Measurements from ENCODE around the gene ZNF273.
"Not testable (repeated sequence)": the region's sequence is repeated elsewhere in the genome, so short reads cannot be mapped to it uniquely, and the experiment has no call there.

Gene ZNF273

DNA sequence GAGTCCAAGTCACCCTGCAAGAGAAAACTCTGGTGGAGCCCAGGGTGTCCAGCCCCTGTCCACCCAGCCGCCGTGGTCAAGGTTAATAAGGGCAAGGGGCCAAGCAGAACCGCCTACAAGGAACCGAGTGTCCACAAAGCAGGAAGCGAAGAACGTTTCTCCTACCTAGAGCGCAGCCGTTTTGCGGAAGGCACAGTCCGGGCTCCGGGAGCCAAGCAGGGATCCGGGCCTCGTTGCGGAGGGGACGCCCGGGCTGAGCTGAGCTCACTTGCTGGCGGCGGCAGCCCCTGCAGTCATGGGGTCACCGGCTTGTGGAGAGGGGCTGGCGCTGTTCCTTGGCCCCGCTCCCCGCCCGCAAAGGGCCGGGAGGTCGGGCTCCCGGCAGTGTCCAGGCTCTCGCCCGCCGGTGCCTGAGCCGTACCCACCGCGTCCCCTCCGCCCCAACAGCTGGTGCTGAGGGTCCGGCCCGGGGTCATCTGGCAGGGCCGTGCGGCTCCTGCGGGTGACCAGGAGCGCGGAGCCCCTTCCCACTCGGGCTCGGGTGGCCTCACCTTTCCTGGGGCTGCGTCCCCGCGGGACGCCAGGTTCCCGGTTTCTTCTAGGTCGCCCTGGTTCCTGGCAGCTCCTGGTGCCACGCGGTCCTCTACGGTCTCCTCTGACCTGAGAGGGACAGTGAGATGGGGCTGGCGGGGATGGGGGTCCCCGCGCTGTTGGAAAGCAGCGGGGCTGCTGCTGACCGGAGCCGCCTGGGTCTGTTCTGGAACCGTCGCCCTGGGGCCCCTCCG is 14.0 kb upstream of the ZNF273 start:
- DNase-seq (ENCODE audit: low spot score): no peak

DNA sequence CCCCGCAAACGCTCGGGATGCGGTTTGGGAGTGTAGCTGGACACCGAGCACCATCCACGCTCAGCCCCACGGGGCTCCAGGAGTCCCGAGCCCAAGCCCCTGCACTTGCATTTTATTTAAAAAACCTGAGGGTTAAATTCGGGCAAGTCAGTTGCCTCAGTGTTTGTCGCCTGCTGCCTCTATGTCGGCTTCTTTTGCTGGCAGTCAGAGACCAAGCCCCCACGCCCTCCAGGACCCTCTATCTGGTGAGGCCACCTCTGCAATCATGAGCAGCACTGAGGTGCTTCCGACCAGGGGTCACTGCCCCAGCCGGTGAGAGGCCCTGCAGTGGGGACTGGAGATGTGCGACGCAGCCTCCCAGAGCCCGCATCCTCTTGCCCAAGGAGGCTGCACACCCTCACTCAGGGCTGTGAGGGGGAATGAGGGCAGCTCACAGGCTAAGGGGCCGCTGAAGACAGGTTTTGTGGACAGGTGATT is 13.3 kb upstream of the ZNF273 start:
- no peak for DNase-seq (ENCODE audit: low spot score)

GRCh38 chr7:64890273-64890672 is 12.8 kb upstream of the ZNF273 start:
- DNase-seq (ENCODE audit: low spot score): not testable (repeated sequence)

DNA sequence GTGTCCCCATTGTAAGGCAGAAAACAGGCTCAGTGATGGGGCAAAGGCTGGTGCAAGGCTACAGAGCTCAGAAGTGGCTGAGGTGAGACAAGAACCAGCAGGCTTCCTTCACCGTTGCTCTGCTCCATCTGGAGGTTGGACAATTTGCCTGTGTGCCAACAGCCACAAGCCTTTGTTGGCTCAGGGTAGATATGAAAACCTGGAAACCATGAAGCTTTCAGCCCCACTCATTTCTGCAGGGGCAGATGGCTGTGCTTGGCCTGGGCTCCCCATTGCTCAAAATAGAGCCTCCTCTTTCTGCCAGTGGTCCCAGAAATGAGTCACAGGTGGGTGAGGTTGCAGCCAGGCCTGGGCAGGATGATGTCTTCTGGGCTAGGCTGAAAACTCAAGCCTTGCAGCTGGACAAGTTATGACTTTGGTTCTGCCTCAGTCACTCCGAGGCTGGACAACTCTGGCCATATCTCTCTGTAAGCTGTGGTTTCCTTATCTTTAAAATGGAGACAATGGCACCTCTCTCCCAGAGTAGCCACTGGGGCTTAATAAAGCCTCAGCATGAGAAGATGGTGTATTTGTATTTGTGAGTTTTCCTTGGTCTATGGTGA is 12.2 kb upstream of the ZNF273 start:
- peak; percentile 5 for DNase-seq (ENCODE audit: low spot score)

DNA sequence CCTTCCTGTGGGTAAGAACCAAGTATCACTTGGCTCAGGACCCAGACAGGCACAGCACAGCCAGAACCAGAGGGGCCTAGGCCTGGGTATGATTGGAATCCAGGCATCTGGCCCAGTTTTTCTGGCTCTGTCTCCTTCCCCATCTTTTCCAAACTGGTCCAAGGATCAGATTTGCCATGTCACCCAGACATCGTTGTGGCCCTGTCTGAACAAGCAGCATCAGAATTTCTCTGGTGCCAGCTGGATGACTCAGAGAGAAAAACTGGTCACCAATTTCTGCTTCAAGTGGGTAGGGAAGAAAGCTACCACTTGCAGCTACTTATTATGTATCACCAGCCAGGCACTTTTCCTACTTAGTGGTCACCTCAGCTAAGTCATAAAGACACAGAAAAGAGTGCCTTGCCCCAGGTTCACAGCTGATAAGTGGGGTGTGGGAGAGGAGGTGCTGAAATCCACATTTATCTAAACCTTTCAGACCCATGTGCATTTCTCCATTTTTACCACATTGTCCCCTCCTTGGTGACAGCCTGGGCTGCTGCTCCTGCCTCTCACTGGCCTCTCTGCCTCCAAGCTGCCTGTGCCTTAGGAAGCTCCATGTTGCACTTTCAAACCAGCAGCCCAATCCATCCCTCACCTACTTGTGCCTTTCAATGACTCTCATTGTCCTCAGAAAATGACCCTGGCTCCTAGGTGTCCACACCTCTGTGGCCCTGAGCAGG is 11.6 kb upstream of the ZNF273 start:
- peak; percentile 5 for DNase-seq (ENCODE audit: low spot score)

GRCh38 chr7:64892116-64892515 is 11.0 kb upstream of the ZNF273 start:
- DNase-seq (ENCODE audit: low spot score): peak; percentile 2

GRCh38 chr7:64892666-64893309 is 10.3 kb upstream of the ZNF273 start:
- no peak for DNase-seq (ENCODE audit: low spot score)

DNA sequence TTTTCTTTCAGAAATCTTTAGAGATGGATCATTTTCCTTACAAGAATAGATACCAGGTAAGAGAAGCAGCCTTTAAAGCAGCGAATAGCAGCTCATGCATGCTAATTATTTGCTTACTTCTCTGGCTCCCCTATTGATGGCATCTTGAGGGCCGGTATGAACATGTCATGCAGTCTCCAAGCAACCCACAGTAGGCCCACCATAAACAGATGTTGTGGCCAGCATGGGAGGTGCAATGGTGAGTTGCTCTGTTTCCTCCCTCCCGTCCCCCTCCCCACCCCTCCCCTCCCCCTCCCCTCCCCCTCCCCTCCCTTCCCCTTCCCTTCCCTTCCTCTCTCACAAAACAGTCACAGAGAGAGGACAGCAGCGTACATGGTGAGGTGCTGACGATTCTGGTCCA is 9.7 kb upstream of the ZNF273 start:
- DNase-seq (ENCODE audit: low spot score): no peak

- not testable (repeated sequence) for DNase-seq (ENCODE audit: low spot score)
Measured at GRCh38 chr7:64902461-64902805, 640 bp upstream of the ZNF273 start.

- DNase-seq (ENCODE audit: low spot score): no peak
Measured at GRCh38 chr7:64904008-64904407, 935 bp downstream of the ZNF273 start.

DNA sequence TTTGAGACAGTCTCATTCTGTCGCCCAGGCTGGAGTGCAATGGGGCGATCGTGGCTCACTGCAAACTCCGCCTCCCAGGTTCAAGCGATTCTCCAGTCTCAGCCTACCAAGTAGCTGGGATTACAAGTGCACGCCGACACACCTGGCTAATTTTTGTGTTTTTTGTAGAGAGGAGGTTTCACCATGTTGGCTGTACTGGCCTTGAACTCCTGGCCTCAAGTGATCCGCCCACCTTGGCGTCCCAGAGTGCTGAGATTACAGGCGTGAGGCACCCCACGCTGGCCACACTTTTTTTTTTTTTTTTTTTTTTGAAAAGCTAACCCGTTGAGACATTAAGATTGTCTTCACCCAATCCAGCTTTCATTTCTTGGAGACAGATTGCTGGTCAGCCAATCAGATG is 2.1 kb downstream of the ZNF273 start:
- no peak for DNase-seq (ENCODE audit: low spot score)

DNA sequence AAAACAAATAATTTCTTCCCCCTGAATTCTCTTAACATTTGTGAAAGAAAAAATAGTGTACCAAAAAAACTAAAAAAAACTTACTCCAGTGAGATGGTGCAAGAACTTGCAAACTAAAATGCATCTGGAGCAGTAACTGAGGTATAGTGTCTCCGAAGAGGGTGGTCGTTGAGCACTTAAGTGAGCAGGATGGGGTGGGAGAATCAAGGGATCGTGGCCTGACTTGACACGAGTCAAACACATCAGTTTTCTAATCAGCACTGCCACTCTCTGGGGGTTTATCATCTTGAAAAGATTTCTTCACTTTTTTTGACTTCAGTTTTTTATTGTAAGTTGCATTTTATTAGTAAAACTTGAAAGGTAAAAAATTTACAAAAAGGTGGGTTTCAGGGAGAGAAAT is 2.5 kb downstream of the ZNF273 start:
- DNase-seq (ENCODE audit: low spot score): no peak

- peak; percentile 39 for DNase-seq (ENCODE audit: low spot score)
Measured at GRCh38 chr7:64907641-64908326, 4.7 kb downstream of the ZNF273 start.

GRCh38 chr7:64908358-64908757 is 5.3 kb downstream of the ZNF273 start:
- no peak for DNase-seq (ENCODE audit: low spot score)

DNA sequence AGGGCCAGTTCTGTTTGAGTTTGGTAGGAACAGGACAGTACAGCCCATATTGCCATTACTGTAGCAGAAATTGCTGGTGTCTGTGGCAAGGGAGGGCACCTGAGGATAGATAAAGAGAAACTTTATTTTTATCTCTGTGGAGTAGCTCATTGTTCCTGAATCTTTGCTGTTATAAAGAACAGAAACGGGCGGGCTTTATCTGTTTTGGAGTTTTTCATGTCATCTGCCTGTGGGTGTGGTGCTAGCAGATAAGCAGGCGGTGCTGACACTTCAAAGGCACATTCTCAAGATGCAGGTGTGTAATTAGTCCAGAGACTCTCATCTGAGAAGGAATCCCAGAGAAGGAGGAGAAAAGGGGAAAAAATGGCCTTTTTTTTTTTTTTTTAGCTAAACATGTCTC is 11.5 kb downstream of the ZNF273 start:
- DNase-seq (ENCODE audit: low spot score): no peak

GRCh38 chr7:64915301-64915700 is 12.2 kb downstream of the ZNF273 start:
- not testable (repeated sequence) for DNase-seq (ENCODE audit: low spot score)

- not testable (repeated sequence) for DNase-seq (ENCODE audit: low spot score)
Measured at GRCh38 chr7:64928252-64929187, 25.4 kb downstream of the ZNF273 start.

GRCh38 chr7:64934478-64934877 is 31.4 kb downstream of the ZNF273 start:
- no peak for DNase-seq (ENCODE audit: low spot score)

GRCh38 chr7:64938540-64938939 is 35.5 kb downstream of the ZNF273 start:
- no peak for DNase-seq (ENCODE audit: low spot score)

DNA sequence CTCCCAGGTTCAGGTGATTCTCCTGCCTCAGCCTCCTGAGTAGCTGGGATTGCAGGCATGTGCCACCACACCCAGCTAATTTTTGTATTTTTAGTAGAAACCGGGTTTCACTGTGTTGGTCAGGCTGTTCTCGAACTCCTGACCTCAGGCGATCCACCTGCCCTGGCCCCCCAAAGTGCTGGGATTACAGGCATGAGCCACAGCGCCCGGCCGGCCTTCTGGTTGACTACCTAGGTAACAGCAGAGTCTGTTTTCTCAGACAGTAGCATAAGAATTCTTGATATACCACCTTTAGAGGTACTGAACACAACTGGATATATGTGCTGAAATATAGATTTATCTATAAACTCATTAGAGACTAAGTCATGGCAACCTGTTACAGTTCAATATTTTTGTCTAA is 36.9 kb downstream of the ZNF273 start:
- DNase-seq (ENCODE audit: low spot score): not testable (repeated sequence)

Data from GM03348 (cell line).